Esophagus muscularis mucosa (tissue), 4 donors: ENCODE data around the gene MAMLD1.

ENCODE experiments used
- CTCF ChIP-seq, 3 experiments: fragments of 200-600 bp in 2 of 3; fragments of 450-650 bp in 1 of 3; sonication (generic) in 2 of 3; IDR thresholded peaks; one replicate each; pipeline ENCODE4 v1.5.1; 2017 to 2019; ENCODE audit warnings: antibody characterized with exemption in 3 of 3, mild to moderate bottlenecking in 2 of 3, moderate library complexity in 1 of 3
- EP300 ChIP-seq: sonication (generic); formaldehyde crosslinking; IDR thresholded peaks from one replicate; pipeline ENCODE4 v1.6.1; 2017; ENCODE audit warnings: antibody characterized with exemption
- POLR2AphosphoS5 ChIP-seq, 2 donors: sonication (generic); formaldehyde crosslinking; IDR thresholded peaks; one replicate each; pipeline ENCODE4 v1.6.1; 2017; ENCODE audit warnings: antibody characterized with exemption in 2 of 2

- TF ChIP-seq CTCF (IDR thresholded peaks at IDR 0.05) (no peak), POLR2AphosphoS5 (IDR thresholded peaks at IDR 0.05) (no peak), EP300 (no peak)
Measured at GRCh38 chrX:150472306-150472705, 109.2 kb downstream of the MAMLD1 start.
